NCI-H146 treated with DMSO at 0.1 percent for 48 hours (cell line): Measurements from ENCODE around the gene SRPRB.

ENCODE experiments used
- DNase-seq: peaks from one replicate; lab custom pipeline; 2025; ENCODE audit not compliant: unreplicated experiment; lab: John Stamatoyannopoulos, UW

The SRPRB gene

DNA sequence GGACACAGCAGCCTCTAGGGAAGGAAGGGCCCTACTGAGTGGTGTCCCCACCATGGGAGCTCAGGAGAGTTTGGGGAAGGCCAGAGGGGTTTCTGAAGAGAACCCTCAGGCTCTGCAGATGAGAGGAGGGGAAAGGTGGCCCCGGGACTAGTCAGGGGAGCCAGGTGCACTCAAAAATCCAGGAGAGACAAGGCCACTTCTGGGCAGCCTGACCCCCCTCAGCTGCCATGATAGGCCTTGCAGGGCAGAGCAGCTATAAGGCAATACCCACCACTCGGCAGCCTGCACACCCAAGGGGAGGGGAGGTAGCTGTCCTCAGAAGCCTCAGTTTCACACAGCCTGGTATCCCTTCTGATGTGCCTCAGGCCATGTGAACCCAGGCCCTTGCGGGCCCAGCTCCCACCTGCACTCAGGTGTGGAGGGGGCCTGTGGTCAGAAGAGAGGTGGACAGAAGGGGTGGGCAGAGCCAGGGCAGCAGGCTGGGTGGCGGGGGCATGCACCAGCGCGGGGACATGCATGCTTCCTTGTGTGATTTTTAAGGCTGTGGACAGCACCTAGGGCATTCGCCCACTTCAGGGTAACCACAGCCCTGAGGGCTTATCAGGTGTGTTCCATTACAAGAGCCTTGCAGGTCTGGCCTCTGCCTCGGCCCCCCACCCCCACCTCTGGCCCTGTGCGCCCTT, 34.6 kb downstream of the SRPRB start:
- no peak for DNase-seq

DNA sequence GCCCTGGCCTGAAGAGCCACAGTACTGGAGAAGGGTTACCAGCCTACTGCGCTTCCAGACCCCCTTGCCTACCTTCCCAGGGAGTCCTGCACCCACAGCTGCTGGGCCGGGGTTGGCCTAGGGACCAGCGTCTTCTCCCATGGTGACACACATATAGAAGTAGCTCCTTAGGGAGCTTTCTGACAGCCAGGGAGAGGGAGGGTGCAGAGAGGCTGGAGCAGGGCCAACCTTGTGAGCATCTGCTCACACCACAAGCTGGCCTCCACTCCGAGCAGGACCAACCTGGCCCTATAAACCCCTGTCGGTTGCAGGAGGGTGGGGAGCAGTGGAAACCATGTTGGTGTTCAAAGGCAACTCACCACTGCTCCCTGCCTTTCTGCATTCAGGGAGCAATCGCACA, 35.2 kb downstream of the SRPRB start:
- DNase-seq: no peak

GRCh38 chr3:133841196-133841595, 35.6 kb downstream of the SRPRB start:
- no peak for DNase-seq

DNA sequence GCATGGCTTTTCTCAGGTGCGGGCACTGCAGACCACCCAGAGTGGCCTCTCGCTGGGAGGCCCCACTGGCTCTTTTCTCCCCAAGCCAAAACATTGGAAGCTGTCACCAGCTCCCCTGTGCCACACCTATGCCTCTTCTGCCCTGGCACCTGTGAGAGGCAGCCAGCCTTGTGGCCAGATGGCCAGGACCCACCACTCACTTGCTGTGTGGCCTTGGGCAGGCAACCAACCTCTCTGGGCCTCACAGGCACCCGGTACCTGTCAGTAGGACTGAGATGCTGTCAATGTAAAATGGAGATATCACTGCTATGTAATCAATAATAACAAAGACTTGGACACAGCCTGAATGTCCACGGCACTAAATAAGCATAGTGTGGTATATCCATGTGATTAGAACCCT, 36.5 kb downstream of the SRPRB start:
- no peak for DNase-seq

GRCh38 chr3:133843634-133844033, 38.0 kb downstream of the SRPRB start:
- DNase-seq: no peak

- no peak for DNase-seq
These were observed 39.5 kb downstream of the SRPRB start for GRCh38 chr3:133845127-133845526.

DNA sequence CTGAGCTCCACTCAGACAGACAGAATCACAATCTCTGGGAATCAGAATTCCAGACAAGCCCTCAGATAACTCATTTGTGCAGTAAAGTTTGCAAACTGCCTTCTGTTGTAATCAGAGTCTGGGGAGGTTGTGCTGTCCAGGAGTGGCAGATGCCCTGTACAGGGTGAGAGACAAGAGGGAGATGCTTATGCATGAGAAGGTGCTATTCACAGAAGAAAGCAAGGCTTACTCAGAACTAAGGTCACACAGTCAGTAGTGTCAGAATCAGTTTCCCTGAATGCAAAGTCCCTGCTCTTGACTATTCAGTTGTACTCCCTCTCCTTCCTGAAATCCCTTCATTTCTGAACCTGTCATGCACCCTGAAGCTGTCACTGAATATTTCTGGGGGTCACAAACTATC, 43.7 kb downstream of the SRPRB start:
- DNase-seq: no peak

GRCh38 chr3:133850034-133850433, 44.4 kb downstream of the SRPRB start:
- DNase-seq: no peak

DNA sequence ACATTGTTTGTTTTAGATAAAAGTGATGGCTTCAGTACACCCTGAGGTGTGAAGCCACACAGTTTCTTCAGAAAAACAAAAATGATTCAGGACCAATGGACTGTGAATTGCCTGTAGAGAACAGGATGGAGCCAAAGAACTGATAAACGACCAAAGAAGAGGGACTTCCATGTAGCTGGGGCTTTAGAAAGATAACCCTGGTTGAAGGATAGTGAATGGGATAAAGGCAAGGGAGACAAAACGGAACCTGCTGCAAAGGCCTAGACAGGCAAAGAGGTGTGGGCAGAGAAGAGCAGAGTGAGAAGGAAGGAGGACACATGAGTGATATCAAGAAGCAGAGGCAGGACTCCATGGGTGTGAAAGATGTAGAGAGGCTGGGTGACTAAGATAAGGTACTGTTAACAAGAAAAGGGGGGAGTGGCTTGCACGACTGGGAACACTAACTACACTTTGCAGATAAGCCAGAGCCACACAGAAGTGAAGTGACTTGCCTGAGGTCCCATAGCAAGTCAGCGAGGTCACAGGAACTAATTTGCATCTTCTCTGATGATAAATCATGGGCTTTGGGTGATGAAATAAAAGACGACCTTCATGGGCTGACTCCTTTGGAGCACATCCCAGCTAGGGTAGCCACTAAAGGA, 45.8 kb downstream of the SRPRB start:
- DNase-seq: no peak

- DNase-seq: no peak
These were observed 46.3 kb downstream of the SRPRB start for GRCh38 chr3:133851931-133852330.

DNA sequence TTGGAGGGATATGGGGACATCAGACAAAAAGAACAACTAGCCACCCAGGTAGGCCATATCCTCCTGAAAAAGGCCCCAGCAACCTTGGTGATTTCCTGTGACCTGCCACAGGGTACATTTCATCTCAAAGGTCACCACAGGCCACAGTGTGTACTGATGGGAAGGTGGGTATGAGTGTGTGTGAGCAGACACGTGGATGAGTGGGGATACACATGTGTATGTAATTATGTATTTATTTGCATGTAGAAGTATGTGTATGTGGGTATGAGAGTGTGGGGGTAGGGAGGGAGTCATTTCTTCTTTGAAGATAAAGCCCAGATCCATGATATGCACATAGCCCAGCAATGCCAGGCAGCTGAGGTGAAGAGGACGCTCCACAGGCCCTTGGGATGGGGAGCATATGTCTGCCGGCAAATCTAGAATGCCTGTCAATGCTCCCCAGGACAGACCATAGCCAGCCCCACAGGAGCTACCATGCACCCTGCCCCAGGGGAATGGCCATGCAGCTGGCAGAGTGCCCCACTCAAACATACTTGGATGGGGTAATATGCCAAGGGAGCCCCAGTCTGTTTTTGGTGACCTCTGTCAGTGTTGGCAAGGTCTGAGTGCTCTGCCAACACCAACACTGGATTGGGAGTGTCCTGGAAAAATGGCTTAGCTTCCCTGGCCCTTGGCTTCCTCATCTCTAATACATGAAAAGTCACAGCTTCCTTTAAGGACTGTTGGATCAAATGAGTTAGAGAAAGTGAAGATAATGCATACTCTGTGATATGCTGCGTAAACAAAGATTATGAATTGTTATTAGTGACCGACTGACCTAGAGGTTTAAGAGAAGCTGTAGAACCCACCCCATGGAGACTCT, 47.7 kb downstream of the SRPRB start:
- DNase-seq: no peak

DNA sequence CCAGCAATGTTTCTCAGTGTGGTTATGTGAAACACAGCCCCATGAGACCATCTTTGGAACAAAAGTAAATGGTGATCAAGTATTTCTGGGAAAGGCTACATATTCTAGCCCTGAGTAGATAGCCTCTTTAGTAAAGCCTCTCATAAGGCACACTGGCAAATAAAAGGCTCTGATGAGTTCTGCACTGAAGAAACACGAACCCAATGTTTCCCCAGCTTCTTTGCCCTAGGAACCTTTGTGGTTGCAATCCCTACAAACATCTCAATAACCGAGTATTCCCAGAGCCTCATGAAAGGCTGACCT, 48.3 kb downstream of the SRPRB start:
- DNase-seq: no peak

DNA sequence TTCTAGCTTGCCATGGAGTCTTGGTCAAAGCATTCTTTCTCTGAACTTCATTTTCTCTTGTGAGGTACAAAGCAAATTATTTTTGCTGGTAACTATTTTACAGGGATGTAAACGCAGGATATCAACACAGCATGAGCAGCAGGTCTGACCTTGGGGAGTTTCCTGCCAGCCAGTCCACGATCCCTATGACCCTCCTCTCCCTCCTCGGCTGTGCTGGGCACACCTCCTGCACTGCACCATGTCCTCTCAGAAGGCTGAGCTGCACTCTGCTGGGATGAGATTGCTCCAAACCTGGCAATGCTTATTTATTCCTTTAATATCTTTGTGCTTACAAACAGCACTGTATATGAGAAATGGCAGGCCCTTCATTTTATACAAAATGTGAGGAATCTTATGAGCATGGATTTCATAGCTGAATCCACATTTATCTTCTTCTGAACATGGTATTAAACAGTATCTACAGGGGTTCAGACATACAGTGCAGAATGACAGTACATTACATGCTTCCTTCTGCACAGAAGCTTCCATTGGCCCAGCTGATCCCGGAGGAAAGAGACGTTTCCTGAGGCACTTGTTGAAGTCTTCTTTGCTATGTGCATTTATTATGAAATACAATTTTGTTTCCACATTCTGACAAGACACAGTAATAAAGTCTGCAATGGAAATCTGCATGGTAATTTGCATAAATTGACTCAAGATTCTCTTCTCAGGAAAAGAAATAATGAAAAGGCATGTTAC, 48.8 kb downstream of the SRPRB start:
- DNase-seq: no peak

DNA sequence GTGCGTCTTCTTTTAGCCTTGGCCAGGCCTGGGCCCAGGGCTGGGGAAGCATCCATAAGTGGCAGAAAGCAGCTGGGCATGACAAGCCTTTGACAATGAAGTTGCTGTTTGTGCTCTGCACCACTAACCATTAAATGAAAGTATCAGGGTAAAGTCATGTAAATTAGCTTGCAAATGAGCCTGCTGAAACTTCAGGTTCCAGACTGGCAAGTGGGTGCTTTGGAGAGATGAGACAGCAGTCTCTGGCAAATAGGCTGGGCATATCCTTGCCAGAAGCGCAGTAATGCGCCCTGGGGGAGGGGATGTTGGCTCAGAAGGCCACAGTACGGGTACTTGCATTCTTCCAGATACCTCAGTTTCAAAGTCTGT, 49.4 kb downstream of the SRPRB start:
- DNase-seq: no peak

DNA sequence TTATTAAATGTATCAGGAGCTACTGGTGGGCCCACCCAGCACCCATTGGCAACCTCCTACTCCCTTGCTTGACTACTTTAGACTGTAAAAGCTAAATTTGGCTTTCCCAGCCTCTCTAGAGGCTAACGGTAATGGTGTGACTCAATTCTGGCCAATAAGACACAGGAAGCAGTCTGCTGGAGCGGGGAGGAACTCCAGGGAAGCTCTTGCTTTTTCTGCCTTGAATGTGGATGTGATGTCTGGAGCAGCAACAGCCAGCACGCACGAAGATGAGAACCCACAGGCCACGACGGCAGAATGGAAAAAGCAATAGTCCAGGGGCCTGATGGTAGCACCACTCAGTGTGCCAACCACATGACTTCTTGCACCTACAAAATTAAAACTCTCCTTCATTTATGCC, 50.2 kb downstream of the SRPRB start:
- no peak for DNase-seq

DNA sequence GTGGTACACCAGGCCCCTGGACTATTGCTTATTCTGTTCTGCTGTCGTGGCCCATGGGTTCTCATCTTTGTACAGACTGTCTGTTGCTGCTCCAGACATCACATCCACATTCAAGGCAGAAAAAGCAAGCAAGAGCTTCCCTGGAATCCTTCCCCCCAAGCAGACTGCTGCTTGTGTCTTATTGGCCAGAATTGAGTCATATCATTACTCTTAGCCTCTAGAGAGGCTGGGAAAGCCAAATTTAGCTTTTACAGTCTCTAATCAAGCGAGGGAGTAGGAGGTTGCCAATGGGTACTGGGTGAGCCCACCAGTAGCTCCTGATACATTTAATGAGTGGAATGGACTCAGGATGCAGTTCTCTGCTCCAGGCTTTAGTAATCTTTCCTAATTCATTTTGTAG, 50.7 kb downstream of the SRPRB start:
- no peak for DNase-seq

GRCh38 chr3:133857767-133858166, 52.2 kb downstream of the SRPRB start:
- DNase-seq: no peak

- DNase-seq: no peak
These were observed 54.0 kb downstream of the SRPRB start for GRCh38 chr3:133859381-133860234.

DNA sequence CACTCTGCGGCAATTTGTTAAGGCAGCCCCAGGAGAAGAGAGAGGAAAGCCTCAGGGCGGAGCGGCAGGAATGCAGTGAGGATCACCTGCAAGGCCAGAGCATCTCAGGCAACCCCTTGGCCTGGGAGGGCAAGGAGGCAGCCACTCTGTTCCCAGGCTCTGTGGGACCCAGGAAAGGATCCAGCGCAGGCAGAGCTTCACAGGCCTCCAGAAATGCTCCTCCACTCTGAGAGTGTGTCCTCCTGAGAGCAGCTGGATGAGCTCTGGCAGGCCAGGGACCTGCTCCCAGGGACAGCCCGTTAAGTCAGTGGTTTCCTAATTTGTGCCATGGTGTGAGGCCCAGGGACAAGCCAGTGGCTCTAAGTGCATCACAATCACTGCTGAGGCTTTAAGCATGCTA, 54.9 kb downstream of the SRPRB start:
- no peak for DNase-seq

GRCh38 chr3:133862161-133862560, 56.5 kb downstream of the SRPRB start:
- DNase-seq: no peak

- DNase-seq: no peak
These were observed 58.3 kb downstream of the SRPRB start for GRCh38 chr3:133863911-133864310.
